ENCODE results near the gene SNORC. TPM values are rescaled to one million over a fixed set of nuclear protein-coding genes. Genes with fewer than 3 reads are reported as not detected.
"Not testable (repeated sequence)": the region's sequence is repeated elsewhere in the genome, so short reads cannot be mapped to it uniquely, and the experiment has no call there.

Gene SNORC
- polyA plus RNA-seq, 3 donors = 0.61 TPM; not detected in 2

DNA sequence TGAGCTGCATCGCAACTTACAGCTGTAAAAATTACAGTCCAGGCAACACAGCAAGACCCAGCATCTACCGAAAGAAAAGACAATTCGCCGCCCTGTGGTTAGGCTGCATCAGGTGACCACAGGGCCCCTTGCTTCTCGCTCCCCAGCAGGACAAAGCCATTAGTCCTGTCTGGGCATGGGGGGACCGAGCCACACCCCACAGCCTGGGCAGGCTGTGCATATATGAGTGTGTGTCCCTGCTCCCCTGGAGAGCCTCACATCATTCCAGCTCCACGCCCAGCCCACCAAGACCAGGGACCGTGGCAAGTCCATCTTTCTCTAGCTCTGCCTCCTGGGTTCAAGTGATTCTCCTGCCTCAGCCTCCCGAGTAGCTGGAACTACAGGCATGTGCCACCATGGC lies 33.9 kb downstream of the SNORC start:
- Histone ChIP-seq H3K4me3 (replicated peaks in 1 of 3; ENCODE audit: low read depth in 2 of 3, low read length in 3 of 3) (no peak overlapping the region), H3K9ac (ENCODE audit: insufficient read depth, low read length, poor library complexity, severe bottlenecking) (no peak overlapping the region), H4K20me1 (ENCODE audit: insufficient read depth, low read length) (no peaks in the 10 kb centered on the region), H3K9me3 (replicated peaks in 1 of 2; ENCODE audit: control insufficient read depth in 1 of 2, insufficient read depth in 1 of 2, low read length in 2 of 2) (no peaks in the 10 kb centered on the region), H3K79me2 (ENCODE audit: insufficient read depth, low read length) (no peaks in the 10 kb centered on the region), H3K27me3 (ENCODE audit: control insufficient read depth in 2 of 2, insufficient read depth in 2 of 2, low read length in 2 of 2) (peaks cover 0 to 2% of the 10 kb centered on the region in 2 donors), H3K27ac (ENCODE audit: low read depth in 1 of 2, low read length in 2 of 2) (no peak overlapping the region), H2AFZ (ENCODE audit: insufficient read depth, low read depth, low read length, poor library complexity, severe bottlenecking) (no peak overlapping the region), H3K4me1 (ENCODE audit: control insufficient read depth in 1 of 2, insufficient read depth in 2 of 2, low read length in 2 of 2) (peaks cover 18 to 22% of the 10 kb centered on the region in 2 donors), H3K4me2 (replicated peaks; ENCODE audit: extremely low read depth, low read length, poor library complexity, severe bottlenecking) (no peak overlapping the region), H3K36me3 (replicated peaks in 1 of 2; ENCODE audit: control insufficient read depth in 1 of 2, insufficient read depth in 2 of 2, low read length in 2 of 2) (no peaks in the 10 kb centered on the region)
- Mint-ChIP-seq H3K4me3 (no peak overlapping the region), H3K27me3 (ENCODE audit: low read depth in 3 of 3) (peaks cover 2 to 11% (median 6%) of the 10 kb centered on the region in 3 donors), H3K9me3 (peaks cover 0 to 2% (median 0%) of the 10 kb centered on the region in 7 donors), H3K27ac (no peak overlapping the region), H3K4me1 (peaks cover 5% of the 10 kb centered on the region), H3K36me3 (no peaks in the 10 kb centered on the region)
- TF ChIP-seq, protein P1, sequence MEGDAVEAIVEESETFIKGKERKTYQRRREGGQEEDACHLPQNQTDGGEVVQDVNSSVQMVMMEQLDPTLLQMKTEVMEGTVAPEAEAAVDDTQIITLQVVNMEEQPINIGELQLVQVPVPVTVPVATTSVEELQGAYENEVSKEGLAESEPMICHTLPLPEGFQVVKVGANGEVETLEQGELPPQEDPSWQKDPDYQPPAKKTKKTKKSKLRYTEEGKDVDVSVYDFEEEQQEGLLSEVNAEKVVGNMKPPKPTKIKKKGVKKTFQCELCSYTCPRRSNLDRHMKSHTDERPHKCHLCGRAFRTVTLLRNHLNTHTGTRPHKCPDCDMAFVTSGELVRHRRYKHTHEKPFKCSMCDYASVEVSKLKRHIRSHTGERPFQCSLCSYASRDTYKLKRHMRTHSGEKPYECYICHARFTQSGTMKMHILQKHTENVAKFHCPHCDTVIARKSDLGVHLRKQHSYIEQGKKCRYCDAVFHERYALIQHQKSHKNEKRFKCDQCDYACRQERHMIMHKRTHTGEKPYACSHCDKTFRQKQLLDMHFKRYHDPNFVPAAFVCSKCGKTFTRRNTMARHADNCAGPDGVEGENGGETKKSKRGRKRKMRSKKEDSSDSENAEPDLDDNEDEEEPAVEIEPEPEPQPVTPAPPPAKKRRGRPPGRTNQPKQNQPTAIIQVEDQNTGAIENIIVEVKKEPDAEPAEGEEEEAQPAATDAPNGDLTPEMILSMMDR (IDR thresholded peaks at IDR 0.05) = no peak
- no peak for DNase-seq
- 80% methylated on average over 7 of the region's 9 CpGs for WGBS (ENCODE audit: insufficient coverage)
- intact Hi-C loops (cut with micrococcal nuclease) = no loop called here

DNA sequence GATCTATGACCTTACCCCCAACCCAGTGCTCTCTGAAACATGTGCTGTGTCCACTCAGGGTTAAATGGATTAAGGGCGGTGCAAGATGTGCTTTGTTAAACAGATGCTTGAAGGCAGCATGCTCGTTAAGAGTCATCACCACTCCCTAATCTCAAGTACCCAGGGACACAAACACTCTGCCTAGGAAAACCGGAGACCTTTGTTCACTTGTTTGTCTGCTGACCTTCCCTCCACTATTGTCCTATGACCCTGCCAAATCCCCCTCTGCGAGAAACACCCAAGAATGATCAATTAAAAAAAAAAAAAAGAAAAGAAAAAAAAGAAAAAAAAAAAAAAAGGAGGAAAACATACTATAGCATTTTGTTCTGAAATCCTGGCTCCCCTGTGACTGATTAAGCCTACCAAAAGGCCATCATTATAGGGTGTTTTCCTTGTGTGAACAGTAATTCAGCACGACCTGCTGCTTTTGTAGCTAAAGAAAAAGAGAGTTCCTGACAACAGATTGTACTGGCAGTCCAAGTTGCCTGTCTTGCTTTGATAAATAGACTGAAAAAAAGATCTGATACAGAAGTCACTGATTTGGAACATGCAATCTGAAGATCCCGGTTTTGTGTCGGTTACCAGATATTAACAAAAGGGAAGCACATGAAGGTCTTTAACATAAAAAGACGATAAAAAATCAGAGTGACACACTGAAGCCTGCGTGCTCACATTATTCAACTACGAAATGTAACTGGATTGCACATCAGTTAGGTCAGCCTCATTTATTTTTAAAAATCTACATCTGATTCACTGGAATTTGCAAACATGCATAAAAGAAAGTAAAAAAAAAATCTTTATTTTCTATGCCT lies 37.0 kb downstream of the SNORC start:
- H3K4me1 ChIP-seq (ENCODE audit: control insufficient read depth in 1 of 2, insufficient read depth in 2 of 2, low read length in 2 of 2); H2AFZ ChIP-seq (ENCODE audit: insufficient read depth, low read depth, low read length, poor library complexity, severe bottlenecking); H3K36me3 Mint-ChIP-seq; H3K9ac ChIP-seq (ENCODE audit: insufficient read depth, low read length, poor library complexity, severe bottlenecking); H3K27ac Mint-ChIP-seq; H3K79me2 ChIP-seq (ENCODE audit: insufficient read depth, low read length); DNase-seq; H3K4me3 Mint-ChIP-seq; H3K9me3 ChIP-seq (replicated peaks in 1 of 2; ENCODE audit: control insufficient read depth in 1 of 2, insufficient read depth in 1 of 2, low read length in 2 of 2); H3K36me3 ChIP-seq (replicated peaks in 1 of 2; ENCODE audit: control insufficient read depth in 1 of 2, insufficient read depth in 2 of 2, low read length in 2 of 2); H4K20me1 ChIP-seq (ENCODE audit: insufficient read depth, low read length); H3K4me2 ChIP-seq (replicated peaks; ENCODE audit: extremely low read depth, low read length, poor library complexity, severe bottlenecking); intact Hi-C loops (cut with micrococcal nuclease); H3K4me1 Mint-ChIP-seq; H3K27ac ChIP-seq (ENCODE audit: low read depth in 1 of 2, low read length in 2 of 2); H3K4me3 ChIP-seq (replicated peaks in 1 of 3; ENCODE audit: low read depth in 2 of 3, low read length in 3 of 3): not testable (repeated sequence)
- Mint-ChIP-seq H3K27me3 (ENCODE audit: low read depth in 3 of 3) (peaks cover 16 to 21% (median 20%) of the 10 kb centered on the region in 3 donors), H3K9me3 (peaks cover 0 to 17% (median 16%) of the 10 kb centered on the region in 7 donors)
- H3K27me3 ChIP-seq (ENCODE audit: control insufficient read depth in 2 of 2, insufficient read depth in 2 of 2, low read length in 2 of 2) = peaks cover 11 to 15% of the 10 kb centered on the region in 2 donors
- WGBS (ENCODE audit: insufficient coverage) = 96% methylated on average over 4 of the region's 10 CpGs

DNA sequence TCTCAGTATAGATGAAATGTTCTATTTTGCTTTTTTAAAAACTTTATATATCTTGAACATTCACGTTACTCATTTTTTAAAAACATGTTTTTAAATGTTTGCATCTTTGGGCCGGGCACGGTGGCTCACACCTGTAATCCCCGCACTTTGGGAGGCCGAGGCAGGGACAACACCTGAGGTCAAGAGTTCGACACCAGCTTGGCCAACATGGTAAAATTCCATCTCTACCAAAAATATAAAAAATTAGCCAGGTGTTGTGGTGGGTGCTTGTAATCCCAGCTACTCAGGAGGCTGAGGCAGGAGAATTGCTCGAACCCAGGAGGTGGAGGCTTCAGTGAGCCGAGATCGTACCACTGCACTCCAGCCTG lies 37.6 kb downstream of the SNORC start:
- H3K9ac ChIP-seq (ENCODE audit: insufficient read depth, low read length, poor library complexity, severe bottlenecking); H3K4me3 Mint-ChIP-seq; H3K36me3 ChIP-seq (replicated peaks in 1 of 2; ENCODE audit: control insufficient read depth in 1 of 2, insufficient read depth in 2 of 2, low read length in 2 of 2); H3K9me3 ChIP-seq (replicated peaks in 1 of 2; ENCODE audit: control insufficient read depth in 1 of 2, insufficient read depth in 1 of 2, low read length in 2 of 2); H4K20me1 ChIP-seq (ENCODE audit: insufficient read depth, low read length); H3K27ac ChIP-seq (ENCODE audit: low read depth in 1 of 2, low read length in 2 of 2); H2AFZ ChIP-seq (ENCODE audit: insufficient read depth, low read depth, low read length, poor library complexity, severe bottlenecking); H3K4me2 ChIP-seq (replicated peaks; ENCODE audit: extremely low read depth, low read length, poor library complexity, severe bottlenecking); H3K79me2 ChIP-seq (ENCODE audit: insufficient read depth, low read length); DNase-seq; H3K4me1 ChIP-seq (ENCODE audit: control insufficient read depth in 1 of 2, insufficient read depth in 2 of 2, low read length in 2 of 2); H3K4me1 Mint-ChIP-seq; H3K36me3 Mint-ChIP-seq; intact Hi-C loops (cut with micrococcal nuclease); H3K4me3 ChIP-seq (replicated peaks in 1 of 3; ENCODE audit: low read depth in 2 of 3, low read length in 3 of 3): not testable (repeated sequence)
- Mint-ChIP-seq H3K9me3 (peaks cover 0 to 21% (median 16%) of the 10 kb centered on the region in 7 donors), H3K27me3 (ENCODE audit: low read depth in 3 of 3) (peaks cover 16 to 23% (median 18%) of the 10 kb centered on the region in 3 donors), H3K27ac (peak overlapping the region in 1 of 7 donors; percentile 27)
- WGBS (ENCODE audit: insufficient coverage) = no CpG with 5 or more reads among the region's 9 CpGs
- H3K27me3 ChIP-seq (ENCODE audit: control insufficient read depth in 2 of 2, insufficient read depth in 2 of 2, low read length in 2 of 2) = peaks cover 11 to 19% of the 10 kb centered on the region in 2 donors

Measured in CD14-positive monocyte (primary cell).